Measurements from ENCODE around the gene PRKCZ.

The PRKCZ gene

GRCh38 chr1:2025491-2025981, 24.7 kb upstream of the PRKCZ start:
- no peak for DNase-seq

GRCh38 chr1:2027961-2028583, 22.1 kb upstream of the PRKCZ start:
- DNase-seq, result no peak

- DNase-seq, result no peak
Observed at GRCh38 chr1:2028870-2029560, 21.2 kb upstream of the PRKCZ start.

- no peak for DNase-seq
Observed at GRCh38 chr1:2029561-2029960, 20.6 kb upstream of the PRKCZ start.

- no peak for DNase-seq
Observed at GRCh38 chr1:2030076-2030871, 19.9 kb upstream of the PRKCZ start.

- no peak for DNase-seq
Observed at GRCh38 chr1:2031546-2032540, 18.4 kb upstream of the PRKCZ start.

GRCh38 chr1:2032737-2033136, 17.5 kb upstream of the PRKCZ start:
- no peak for DNase-seq

GRCh38 chr1:2033165-2033564, 17.0 kb upstream of the PRKCZ start:
- no peak for DNase-seq

GRCh38 chr1:2036287-2036686, 13.9 kb upstream of the PRKCZ start:
- DNase-seq, result no peak

GRCh38 chr1:2037314-2037979, 12.8 kb upstream of the PRKCZ start:
- DNase-seq, result no peak

- no peak for DNase-seq
Observed at GRCh38 chr1:2038229-2038628, 12.0 kb upstream of the PRKCZ start.

- DNase-seq, result no peak
Observed at GRCh38 chr1:2039251-2039650, 11.0 kb upstream of the PRKCZ start.

- no peak for DNase-seq
Observed at GRCh38 chr1:2041305-2041704, 8.9 kb upstream of the PRKCZ start.

- no peak for DNase-seq
Observed at GRCh38 chr1:2041887-2042286, 8.3 kb upstream of the PRKCZ start.

GRCh38 chr1:2042830-2043773, 7.1 kb upstream of the PRKCZ start:
- no peak for DNase-seq

- no peak for DNase-seq
Observed at GRCh38 chr1:2043886-2044285, 6.3 kb upstream of the PRKCZ start.

- DNase-seq, result no peak
Observed at GRCh38 chr1:2044510-2045319, 5.5 kb upstream of the PRKCZ start.

GRCh38 chr1:2045468-2046173, 4.6 kb upstream of the PRKCZ start:
- no peak for DNase-seq

All from NCI-H774 (cell line).